ENCODE measurements around the gene STEEP1.

STEEP1 gene

GRCh38 chrX:119565107-119565663 lies at the start of gene STEEP1:
STEEP1 (minus strand) TSS chrX:119565409; CDS start chrX:119565355, 54 bp downstream.
- peak; percentile 90 to 92 for DNase-seq

DNA sequence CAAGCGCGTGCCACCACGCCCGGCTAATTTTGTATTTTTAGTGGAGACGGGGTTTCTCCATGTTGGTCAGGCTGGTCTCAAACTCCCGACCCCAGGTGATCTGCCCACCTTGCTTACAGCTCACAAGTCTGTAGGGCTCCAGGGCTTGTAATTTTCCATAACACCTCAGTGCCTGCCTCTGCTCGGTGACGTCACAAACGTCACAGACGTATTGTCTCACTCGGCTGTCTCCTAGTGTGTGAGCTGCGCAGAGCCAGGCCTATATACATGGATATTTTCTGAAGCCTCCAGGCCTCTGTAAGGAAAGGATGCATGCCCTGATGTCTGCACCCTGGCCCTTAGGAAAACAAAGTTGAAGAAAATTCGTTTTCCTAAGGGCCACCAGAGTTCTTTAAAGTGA lies 49.6 kb upstream of the STEEP1 start:
- no peak for DNase-seq

DNA sequence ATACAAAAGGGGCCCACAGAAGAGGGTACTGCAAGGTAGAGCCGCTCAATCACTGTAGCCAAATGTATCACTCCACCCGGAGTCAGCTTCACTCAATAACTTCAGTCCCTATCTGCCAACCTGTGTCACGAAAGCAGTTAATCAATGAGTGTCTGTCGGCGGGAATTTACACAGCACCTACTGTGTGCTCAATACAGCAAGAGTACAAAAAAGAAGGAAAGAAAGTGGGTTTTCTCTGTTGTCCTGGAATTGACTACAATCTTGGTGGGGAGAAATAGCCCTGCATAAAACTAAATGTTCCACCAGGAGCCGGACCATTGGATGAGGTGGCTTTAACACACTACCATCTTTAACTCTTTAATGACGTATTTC lies 41.8 kb upstream of the STEEP1 start:
- no peak for DNase-seq

- peak; percentile 81 to 88 for DNase-seq
Measured at GRCh38 chrX:119606280-119607017, 41.2 kb upstream of the STEEP1 start, which contains the start of gene NKRF. NKRF (minus strand) TSS chrX:119606424.

- DNase-seq: peak in 1 of 2 experiments; percentile 25
Measured at GRCh38 chrX:119605464-119606279, 40.5 kb upstream of the STEEP1 start.

DNA sequence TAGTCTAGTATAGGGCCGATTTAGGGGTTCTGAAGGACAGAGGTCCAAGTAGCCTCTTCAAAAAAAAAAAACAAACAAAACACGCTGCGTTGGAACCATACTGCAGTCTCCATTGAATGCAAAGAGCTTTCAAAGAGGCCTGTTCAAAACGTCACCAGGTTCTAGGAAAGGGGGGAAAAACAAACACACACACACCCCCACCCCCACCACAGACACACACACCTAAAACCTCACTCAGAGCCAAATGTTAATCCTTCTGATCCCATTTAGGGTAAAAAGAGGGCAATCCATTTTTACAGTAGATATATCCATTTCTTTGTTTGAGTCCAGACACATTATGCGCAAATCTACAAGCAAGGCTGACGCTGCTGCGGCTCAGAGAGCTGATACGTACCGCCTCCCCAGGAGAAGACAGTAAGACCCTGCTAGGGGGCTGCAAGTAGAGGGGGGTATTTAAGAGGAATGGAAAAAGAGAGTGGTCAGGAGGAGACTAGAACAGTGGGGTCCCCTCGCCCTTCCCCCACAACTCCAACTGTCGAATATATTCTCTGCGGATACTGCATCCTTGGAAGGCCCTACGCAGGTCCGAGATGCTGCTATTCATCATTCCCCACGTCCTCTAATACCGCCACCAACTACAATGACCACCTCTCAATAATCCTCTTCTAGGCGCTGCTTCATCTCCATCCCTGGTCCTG lies 39.7 kb upstream of the STEEP1 start:
- no peak for DNase-seq

DNA sequence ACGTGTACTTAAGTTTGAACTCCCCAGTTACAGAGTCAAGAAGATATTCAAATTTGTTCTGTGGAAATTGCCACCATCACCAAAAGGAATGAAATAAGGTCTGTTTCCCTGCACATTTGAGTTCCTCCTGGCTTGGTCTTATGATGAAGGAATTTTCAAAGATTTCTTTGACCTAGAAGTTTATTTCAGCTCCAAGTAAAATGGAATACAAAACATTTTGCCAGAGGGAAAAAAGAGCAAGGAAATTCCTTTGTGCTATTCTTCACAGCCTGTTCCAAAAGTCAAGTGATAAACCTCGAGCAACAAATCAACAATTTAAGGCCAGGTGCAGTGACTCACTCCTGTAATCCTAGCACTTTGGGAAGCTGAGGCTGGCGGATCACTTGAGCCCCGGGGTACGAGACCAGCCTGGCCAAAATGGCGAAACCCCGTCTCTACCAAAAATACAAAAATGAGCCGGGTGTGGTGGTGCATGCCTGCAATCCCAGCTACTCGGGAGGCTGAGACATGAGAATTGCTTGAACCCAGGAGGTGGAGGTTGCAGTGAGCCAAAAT lies 37.6 kb upstream of the STEEP1 start:
- no peak for DNase-seq

- no peak for DNase-seq
Measured at GRCh38 chrX:119589810-119590209, 24.6 kb upstream of the STEEP1 start.

GRCh38 chrX:119583431-119584059 lies 18.3 kb upstream of the STEEP1 start:
- no peak for DNase-seq

- no peak for DNase-seq
Measured at GRCh38 chrX:119579414-119579813, 14.2 kb upstream of the STEEP1 start.

GRCh38 chrX:119574394-119575266 lies 9.4 kb upstream of the STEEP1 start, which contains the start of gene UBE2A:
UBE2A (plus strand) TSS chrX:119574563; CDS start chrX:119574712, 149 bp downstream.
- DNase-seq: peak; percentile 72 to 83

DNA sequence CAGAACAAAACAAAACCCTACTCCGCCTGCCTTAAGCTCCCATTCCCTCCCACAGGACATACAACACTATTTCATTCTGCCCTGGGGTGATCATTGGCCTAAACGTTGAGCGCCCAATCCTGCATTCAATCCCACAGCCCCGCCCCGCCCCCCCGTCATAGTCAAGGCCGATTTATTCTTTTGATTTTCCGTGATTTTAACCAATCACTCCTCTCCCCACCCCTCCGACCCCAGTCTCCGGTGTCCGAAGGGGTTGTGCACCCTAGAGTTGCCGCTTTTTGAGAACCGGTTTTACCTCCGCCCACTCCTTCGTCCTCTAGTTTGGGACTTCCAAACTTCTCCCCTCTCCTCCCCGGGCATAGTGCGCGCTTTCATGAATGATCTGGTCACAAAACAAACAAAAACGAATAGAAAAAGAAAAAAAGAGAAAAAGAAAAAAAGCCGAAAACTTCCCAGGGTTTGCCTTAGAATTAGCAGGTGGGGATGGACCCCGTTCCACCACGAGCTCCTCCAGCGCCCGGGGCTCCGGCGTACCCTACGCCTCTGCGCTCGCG lies 8.7 kb upstream of the STEEP1 start:
- peak; percentile 16 to 28 for DNase-seq

DNA sequence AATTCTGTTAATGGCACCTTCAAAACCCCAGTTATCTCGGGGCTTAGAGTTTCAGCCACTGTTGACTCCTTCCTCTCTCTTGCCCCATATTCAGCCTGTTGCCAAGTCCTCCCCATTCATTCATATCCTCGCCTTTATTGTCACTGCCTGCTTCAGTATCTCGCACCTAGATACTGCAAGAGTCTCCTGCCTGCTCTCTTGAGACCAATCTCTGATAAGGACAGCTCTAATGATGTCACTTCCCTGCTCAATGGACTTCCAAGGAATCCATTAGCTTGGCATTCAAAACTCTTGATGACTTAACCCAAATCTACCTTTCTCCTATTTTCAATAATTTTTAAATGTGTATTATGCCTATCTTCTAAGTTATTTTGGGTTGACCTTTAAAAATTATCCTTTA lies 8.0 kb upstream of the STEEP1 start:
- no peak for DNase-seq

GRCh38 chrX:119570351-119570835 lies 5.2 kb upstream of the STEEP1 start:
- no peak for DNase-seq

DNA sequence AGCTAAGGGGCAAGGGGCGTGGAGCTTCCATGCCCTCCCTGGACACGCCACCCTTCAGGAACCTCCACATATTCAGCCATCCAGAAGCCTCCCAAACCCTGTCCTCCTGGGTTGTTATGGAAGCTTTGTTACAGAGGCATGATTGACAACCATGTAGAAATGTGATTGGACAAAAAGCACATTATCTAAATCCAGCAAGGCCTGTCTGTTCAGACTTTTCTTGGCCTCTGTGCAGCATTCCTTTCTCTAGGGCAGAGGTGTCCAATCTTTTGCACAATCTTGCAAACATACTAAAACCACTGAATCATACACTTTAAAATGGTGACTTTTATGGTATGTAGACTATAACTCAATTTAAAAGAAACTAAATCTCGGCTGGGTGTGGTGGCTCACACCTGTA lies 12.7 kb downstream of the STEEP1 start:
- no peak for DNase-seq

DNA sequence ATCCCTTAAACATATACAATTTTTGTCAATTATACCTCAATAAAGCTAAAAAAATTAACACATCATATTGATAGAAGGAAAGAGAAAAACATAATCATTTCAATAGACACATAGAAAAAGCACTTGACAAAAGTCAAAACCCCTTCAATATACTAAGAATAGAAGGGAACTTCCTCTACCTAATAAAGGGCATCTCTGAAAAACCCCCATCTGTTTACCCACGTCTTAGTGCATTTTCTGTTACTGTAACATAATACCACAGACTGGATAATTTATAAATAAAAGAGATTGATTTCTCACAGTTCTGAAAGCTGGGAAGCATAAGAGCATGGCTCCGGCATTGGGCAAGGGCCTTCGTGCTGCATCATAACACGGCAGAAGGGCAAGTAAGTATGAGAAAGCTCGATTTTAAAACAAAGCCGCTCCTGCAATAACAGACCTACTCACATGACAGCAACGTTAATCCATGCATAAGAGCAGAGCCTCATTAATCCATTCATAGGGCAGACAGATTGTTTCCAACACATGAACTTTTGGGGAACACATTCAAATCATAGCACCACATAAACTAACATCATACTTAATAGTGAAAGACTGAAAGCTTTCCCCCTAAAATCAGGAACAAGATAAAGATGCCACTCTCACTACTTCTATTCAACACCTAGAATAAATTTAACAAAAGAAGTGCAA lies 15.7 kb downstream of the STEEP1 start:
- DNase-seq: no peak

DNA sequence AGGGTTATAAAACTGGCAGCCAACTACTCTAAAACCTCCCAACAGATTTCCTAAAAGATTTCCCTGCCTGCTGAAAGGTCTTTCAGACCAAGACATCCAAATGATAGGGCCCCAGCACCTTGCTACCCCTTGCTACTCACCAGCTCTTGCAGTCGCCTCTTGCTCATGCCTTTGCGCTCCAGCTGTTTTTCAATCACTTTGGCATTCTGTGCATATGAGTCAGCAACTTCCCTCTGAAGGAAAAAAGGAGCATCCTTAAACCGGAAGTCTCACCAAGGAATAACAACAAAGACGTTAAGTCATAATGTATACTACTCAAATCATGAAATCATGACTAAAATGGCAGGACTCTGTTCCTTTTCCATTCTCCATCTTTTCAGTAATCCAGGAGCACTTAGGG lies 24.0 kb downstream of the STEEP1 start:
- DNase-seq: no peak

GRCh38 chrX:119539872-119540271 lies 25.3 kb downstream of the STEEP1 start:
- DNase-seq: no peak

GRCh38 chrX:119537487-119537886 lies 27.7 kb downstream of the STEEP1 start:
- DNase-seq: no peak
